Omental fat pad (tissue), 4 donors: ENCODE results near the gene NAA25. TPM values are rescaled to one million over a fixed set of nuclear protein-coding genes. Genes with fewer than 3 reads are reported as not detected.
"Not testable (repeated sequence)": the region's sequence is repeated elsewhere in the genome, so short reads cannot be mapped to it uniquely, and the experiment has no call there.

Source experiments
- ATAC-seq: fragments of 150-250 bp; one replicate; pipeline ENCODE4 v1.9.1; 2016; ENCODE audit warnings: mild to moderate bottlenecking, moderate library complexity; ENCODE audit not compliant: low FRiP score
- DNase-seq: peaks from one replicate; pipeline ENCODE4 v3.0.0-alpha.2; 2019; ENCODE audit warnings: low spot score
- CTCF ChIP-seq, 3 donors: fragments of 450-650 bp; IDR thresholded peaks; one replicate each; pipeline ENCODE4 v1.5.1; 2016 to 2017; ENCODE audit warnings: antibody characterized with exemption in 3 of 3, mild to moderate bottlenecking in 3 of 3, moderate library complexity in 2 of 3
- total RNA-seq, 4 donors: library from RNA; depleted of rRNA; stranded (reverse); fragments of >200 nt; gene quantifications; one replicate each; pipeline ENCODE4 v1.1.0, GENCODE V29; 2016

The NAA25 gene
- total RNA-seq, 4 donors from 2014 or later: 16.6 to 70.6 (median 23.0) TPM

GRCh38 chr12:112046003-112046402, 62.6 kb downstream of the NAA25 start:
- no peak for DNase-seq
- no peak for TF ChIP-seq CTCF (IDR thresholded peaks at IDR 0.05)
- ATAC-seq: no peak

GRCh38 chr12:112036614-112037013, 72.0 kb downstream of the NAA25 start:
- not testable (repeated sequence) for DNase-seq, ATAC-seq

- ATAC-seq (no peak), DNase-seq (no peak)
- no peak for TF ChIP-seq CTCF (IDR thresholded peaks at IDR 0.05)
Measured at GRCh38 chr12:112035219-112035785, 73.3 kb downstream of the NAA25 start.

GRCh38 chr12:112032292-112032691, 76.3 kb downstream of the NAA25 start:
- ATAC-seq: no peak
- no peak for TF ChIP-seq CTCF (IDR thresholded peaks at IDR 0.05)
- no peak for DNase-seq

GRCh38 chr12:112031472-112031871, 77.1 kb downstream of the NAA25 start:
- TF ChIP-seq CTCF (IDR thresholded peaks at IDR 0.05): no peak
- DNase-seq (no peak), ATAC-seq (no peak)

- TF ChIP-seq CTCF (IDR thresholded peaks at IDR 0.05): no peak
- ATAC-seq: no peak
- no peak for DNase-seq
Measured at GRCh38 chr12:112029301-112029700, 79.3 kb downstream of the NAA25 start.

GRCh38 chr12:112025808-112026375, 82.7 kb downstream of the NAA25 start:
- ATAC-seq (no peak), DNase-seq (no peak)
- no peak for TF ChIP-seq CTCF (IDR thresholded peaks at IDR 0.05)
